Thoracic aorta (tissue), 2 donors: ENCODE data around the gene FRMD3. TPM values are rescaled to one million over a fixed set of nuclear protein-coding genes. Genes with fewer than 3 reads are reported as not detected.

ENCODE experiments used
- ATAC-seq: fragments of 150-250 bp; one replicate; pipeline ENCODE4 v1.8.0; 2017; ENCODE audit warnings: low read depth; ENCODE audit not compliant: insufficient number of reproducible peaks, low FRiP score
- DNase-seq: peaks from one replicate; pipeline ENCODE4 v3.0.0-alpha.2; 2020; ENCODE audit warnings: low spot score
- H3K27ac ChIP-seq, 2 donors: fragments of 200-600 bp; sonication (generic); 1 replicate in 1 of 2; 2 replicates in 1 of 2; pipeline ENCODE4 v1.5.1; 2016; ENCODE audit warnings: mild to moderate bottlenecking in 2 of 2, moderate library complexity in 2 of 2
- H3K27me3 ChIP-seq: fragments of 200-600 bp; sonication (generic); replicated peaks from 2 replicates; pipeline ENCODE4 v1.6.0; 2016; ENCODE audit warnings: mild to moderate bottlenecking; ENCODE audit not compliant: insufficient read depth
- H3K36me3 ChIP-seq: fragments of 200-600 bp; sonication (generic); one replicate; pipeline ENCODE4 v1.5.1; 2016
- H3K4me1 ChIP-seq, 2 donors: fragments of 200-600 bp; sonication (generic); 1 replicate in 1 of 2; 2 replicates in 1 of 2; pipeline versions ENCODE4 v1.5.1 to v1.6.0; 2016; ENCODE audit warnings: low read depth in 2 of 2, mild to moderate bottlenecking in 1 of 2; ENCODE audit not compliant: control insufficient read depth in 1 of 2
- H3K4me3 ChIP-seq: fragments of 200-600 bp; sonication (generic); 2 replicates; pipeline ENCODE4 v1.5.1; 2016; ENCODE audit warnings: mild to moderate bottlenecking
- H3K9me3 ChIP-seq: fragments of 200-600 bp; sonication (generic); 2 replicates; pipeline ENCODE4 v1.5.1; 2016
- CTCF ChIP-seq: fragments of 200-600 bp; sonication (generic); IDR thresholded peaks from one replicate; pipeline ENCODE4 v1.5.1; 2019; ENCODE audit warnings: antibody characterized with exemption
- total RNA-seq, 2 donors: library from RNA; depleted of rRNA; stranded (reverse); fragments of >200 nt; gene quantifications; one replicate each; pipeline versions ENCODE4 v1.1.0 to v1.2.3, GENCODE V29; 2016

The FRMD3 gene
- total RNA-seq, 2 donors from 2014 or later, result 5.2 to 6.2 TPM

- Histone ChIP-seq H3K9me3 (no peaks in the 10 kb centered on the region), H3K27ac (no peak overlapping the region), H3K4me1 (no peaks in the 10 kb centered on the region), H3K4me3 (no peak overlapping the region), H3K27me3 (peaks cover 7% of the 10 kb centered on the region), H3K36me3 (no peaks in the 10 kb centered on the region)
- TF ChIP-seq CTCF, result no peak
- DNase-seq, result no peak
- ATAC-seq, result no peak
Observed at GRCh38 chr9:83197591-83197990, 340.6 kb downstream of the FRMD3 start.

- H3K27me3 ChIP-seq, result peaks cover 7% of the 10 kb centered on the region
- no peak for TF ChIP-seq CTCF
- no peak overlapping the region for H3K27ac ChIP-seq
- DNase-seq (no peak), ATAC-seq (no peak)
- H3K36me3 ChIP-seq, result no peaks in the 10 kb centered on the region
- H3K4me1 ChIP-seq, result no peaks in the 10 kb centered on the region
- no peaks in the 10 kb centered on the region for H3K9me3 ChIP-seq
- H3K4me3 ChIP-seq, result no peak overlapping the region
Observed at GRCh38 chr9:83196946-83197345, 341.3 kb downstream of the FRMD3 start.

Other genes starting within 250 kb of the FRMD3 start
- 1 to 10 TPM; 1.4 to 2.1 TPM for gene IDNK, start 84.7 kb upstream of the FRMD3 start, total RNA-seq
- 100 to 1,000 TPM in 1 of 2 donors, 10 to 100 TPM in 1; 88.1 to 107 TPM for gene UBQLN1, start 169.6 kb upstream of the FRMD3 start, total RNA-seq